WTC11 (cell line): Measurements from ENCODE around the gene APPBP2.

ENCODE experiments used
- E2F4 ChIP-seq: sonication (generic); formaldehyde crosslinking; IDR thresholded peaks from 2 replicates; pipeline ENCODE4 v1.8.1; 2022; ENCODE audit warnings: low read depth, mild to moderate bottlenecking, moderate library complexity, missing genetic modification reagents, borderline replicate concordance
- ZNF263 ChIP-seq: sonication (generic); formaldehyde crosslinking; IDR thresholded peaks from 2 replicates; pipeline ENCODE4 v1.8.1; 2022; ENCODE audit warnings: low read depth, mild to moderate bottlenecking, moderate library complexity, missing genetic modification reagents
- TF ChIP-seq, protein P1 (sequence below): fragments of 200-600 bp; IDR thresholded peaks from 2 replicates; pipeline ENCODE4 v1.8.0; 2022; ENCODE audit warnings: antibody characterized with exemption

GRCh38 chr17:60562421-60562820, 36.4 kb upstream of the APPBP2 start:
- TF ChIP-seq, protein P1, sequence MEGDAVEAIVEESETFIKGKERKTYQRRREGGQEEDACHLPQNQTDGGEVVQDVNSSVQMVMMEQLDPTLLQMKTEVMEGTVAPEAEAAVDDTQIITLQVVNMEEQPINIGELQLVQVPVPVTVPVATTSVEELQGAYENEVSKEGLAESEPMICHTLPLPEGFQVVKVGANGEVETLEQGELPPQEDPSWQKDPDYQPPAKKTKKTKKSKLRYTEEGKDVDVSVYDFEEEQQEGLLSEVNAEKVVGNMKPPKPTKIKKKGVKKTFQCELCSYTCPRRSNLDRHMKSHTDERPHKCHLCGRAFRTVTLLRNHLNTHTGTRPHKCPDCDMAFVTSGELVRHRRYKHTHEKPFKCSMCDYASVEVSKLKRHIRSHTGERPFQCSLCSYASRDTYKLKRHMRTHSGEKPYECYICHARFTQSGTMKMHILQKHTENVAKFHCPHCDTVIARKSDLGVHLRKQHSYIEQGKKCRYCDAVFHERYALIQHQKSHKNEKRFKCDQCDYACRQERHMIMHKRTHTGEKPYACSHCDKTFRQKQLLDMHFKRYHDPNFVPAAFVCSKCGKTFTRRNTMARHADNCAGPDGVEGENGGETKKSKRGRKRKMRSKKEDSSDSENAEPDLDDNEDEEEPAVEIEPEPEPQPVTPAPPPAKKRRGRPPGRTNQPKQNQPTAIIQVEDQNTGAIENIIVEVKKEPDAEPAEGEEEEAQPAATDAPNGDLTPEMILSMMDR: no peak
- TF ChIP-seq E2F4 (CRISPR knock-in tag) (no peak), ZNF263 (CRISPR knock-in tag) (no peak)
